ENCODE results near the gene YWHAG. TPM values are rescaled to one million over a fixed set of nuclear protein-coding genes. Genes with fewer than 3 reads are reported as not detected.

Gene YWHAG
- total RNA-seq, 2 donors from 2014 or later, result 104 to 121 TPM

DNA sequence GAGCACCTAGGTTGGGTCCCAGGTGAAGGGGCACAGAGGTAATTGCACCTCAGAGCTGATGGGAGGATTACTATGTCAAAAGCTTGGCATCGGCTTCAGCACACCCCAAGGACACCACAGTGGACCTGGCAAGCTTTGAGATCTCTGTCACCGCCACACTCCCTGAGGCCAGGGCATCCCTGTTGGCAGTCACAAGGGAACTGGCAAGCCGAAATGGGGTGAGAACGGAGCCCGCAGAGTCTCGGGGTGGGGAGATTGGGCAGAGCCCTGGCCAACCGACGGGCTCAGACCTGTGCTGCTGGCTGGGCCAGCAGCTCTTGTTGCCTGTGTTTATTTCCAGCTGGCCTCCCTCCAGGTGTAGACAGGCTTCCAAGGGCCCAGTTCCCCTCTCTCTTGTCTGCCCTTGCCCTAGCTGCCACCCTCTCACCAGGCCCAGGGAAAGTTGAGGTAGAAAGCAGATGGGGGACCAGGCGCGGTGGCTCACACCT lies 53.9 kb downstream of the YWHAG start:
- H3K27ac ChIP-seq, result no peak overlapping the region
- peaks cover 3% of the 10 kb centered on the region for H3K4me1 ChIP-seq
- H3K4me3 ChIP-seq, result no peak overlapping the region
- intact Hi-C loops (cut with DNase I), result no loop called here
- TF ChIP-seq, protein P1, sequence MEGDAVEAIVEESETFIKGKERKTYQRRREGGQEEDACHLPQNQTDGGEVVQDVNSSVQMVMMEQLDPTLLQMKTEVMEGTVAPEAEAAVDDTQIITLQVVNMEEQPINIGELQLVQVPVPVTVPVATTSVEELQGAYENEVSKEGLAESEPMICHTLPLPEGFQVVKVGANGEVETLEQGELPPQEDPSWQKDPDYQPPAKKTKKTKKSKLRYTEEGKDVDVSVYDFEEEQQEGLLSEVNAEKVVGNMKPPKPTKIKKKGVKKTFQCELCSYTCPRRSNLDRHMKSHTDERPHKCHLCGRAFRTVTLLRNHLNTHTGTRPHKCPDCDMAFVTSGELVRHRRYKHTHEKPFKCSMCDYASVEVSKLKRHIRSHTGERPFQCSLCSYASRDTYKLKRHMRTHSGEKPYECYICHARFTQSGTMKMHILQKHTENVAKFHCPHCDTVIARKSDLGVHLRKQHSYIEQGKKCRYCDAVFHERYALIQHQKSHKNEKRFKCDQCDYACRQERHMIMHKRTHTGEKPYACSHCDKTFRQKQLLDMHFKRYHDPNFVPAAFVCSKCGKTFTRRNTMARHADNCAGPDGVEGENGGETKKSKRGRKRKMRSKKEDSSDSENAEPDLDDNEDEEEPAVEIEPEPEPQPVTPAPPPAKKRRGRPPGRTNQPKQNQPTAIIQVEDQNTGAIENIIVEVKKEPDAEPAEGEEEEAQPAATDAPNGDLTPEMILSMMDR (IDR thresholded peaks at IDR 0.05), result no peak
- no peaks in the 10 kb centered on the region for H3K9me3 ChIP-seq
- no peaks in the 10 kb centered on the region for H3K36me3 ChIP-seq
- peak overlapping the region in 1 of 2 donors; percentile 51 for H3K9ac ChIP-seq (ENCODE audit: low read depth in 2 of 2, low read length in 2 of 2)
- no peaks in the 10 kb centered on the region for H3K27me3 ChIP-seq
- peak; percentile 55 for DNase-seq

DNA sequence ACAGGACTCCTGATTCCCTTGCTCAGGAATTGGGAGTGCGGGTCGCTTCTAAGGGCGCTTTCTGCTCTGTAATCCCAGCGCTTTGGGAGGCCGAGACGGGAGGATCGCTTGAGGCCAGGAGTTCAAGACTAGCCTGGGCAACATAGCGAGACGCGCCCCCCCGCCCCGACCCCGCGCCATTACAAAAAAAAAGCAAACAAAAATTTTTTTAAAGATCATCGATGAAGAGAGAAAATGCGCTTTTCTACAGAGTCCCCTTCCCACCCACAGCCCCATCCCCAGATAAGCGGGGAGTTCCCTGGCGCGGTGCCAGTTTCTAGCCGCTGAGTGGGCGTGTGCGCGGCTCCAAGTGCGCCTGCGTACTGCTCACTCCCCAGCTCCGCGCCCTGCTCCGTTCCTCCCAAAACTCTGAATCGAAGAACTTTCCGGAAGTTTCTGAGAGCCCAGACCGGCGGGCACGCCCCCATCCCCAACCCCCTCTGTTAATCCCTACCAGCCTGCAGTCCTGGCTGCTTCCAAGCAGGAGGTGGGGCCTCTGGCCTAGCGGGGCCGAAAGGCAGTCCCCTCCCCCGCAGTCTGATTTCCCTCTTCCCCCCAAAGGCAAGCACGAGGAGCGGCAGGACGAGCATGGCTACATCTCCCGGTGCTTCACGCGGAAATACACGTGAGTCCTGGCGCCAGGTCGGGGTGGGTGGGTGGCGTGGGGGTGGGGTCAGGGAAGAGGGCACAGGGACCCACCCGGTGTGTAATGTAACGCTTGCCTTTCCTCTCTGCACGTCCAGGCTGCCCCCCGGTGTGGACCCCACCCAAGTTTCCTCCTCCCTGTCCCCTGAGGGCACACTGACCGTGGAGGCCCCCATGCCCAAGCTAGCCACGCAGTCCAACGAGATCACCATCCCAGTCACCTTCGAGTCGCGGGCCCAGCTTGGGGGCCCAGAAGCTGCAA lies 55.3 kb downstream of the YWHAG start:
- peak; percentile 92 for DNase-seq
- no peaks in the 10 kb centered on the region for H3K27me3 ChIP-seq
- H3K9ac ChIP-seq (ENCODE audit: low read depth in 2 of 2, low read length in 2 of 2), result peak overlapping the region; percentile 72 to 84
- H3K4me3 ChIP-seq, result peak overlapping the region; percentile 73
- no peaks in the 10 kb centered on the region for H3K36me3 ChIP-seq
- no peaks in the 10 kb centered on the region for H3K9me3 ChIP-seq
- intact Hi-C loops (cut with DNase I), result no loop called here
- TF ChIP-seq, protein P1 (IDR thresholded peaks at IDR 0.05), result no peak
- H3K27ac ChIP-seq, result peak overlapping the region; percentile 98
- H3K4me1 ChIP-seq, result peaks cover 3% of the 10 kb centered on the region

DNA sequence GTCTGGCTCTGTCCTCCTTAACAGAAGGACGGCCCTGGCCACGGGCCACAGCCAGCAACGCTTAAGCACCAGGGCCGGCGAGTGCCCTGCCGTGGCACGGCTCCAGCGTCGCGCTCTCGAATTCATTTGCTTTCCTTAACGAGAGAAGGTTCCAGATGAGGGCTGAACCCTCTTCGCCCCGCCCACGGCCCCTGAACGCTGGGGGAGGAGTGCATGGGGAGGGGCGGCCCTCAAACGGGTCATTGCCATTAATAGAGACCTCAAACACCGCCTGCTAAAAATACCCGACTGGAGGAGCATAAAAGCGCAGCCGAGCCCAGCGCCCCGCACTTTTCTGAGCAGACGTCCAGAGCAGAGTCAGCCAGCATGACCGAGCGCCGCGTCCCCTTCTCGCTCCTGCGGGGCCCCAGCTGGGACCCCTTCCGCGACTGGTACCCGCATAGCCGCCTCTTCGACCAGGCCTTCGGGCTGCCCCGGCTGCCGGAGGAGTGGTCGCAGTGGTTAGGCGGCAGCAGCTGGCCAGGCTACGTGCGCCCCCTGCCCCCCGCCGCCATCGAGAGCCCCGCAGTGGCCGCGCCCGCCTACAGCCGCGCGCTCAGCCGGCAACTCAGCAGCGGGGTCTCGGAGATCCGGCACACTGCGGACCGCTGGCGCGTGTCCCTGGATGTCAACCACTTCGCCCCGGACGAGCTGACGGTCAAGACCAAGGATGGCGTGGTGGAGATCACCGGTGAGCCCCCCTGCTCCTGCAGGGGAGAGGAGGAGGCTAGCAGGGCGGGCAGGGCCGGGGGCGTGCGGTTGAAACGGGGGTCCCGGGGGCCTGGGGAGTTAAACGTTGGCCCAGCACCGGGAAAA lies 56.2 kb downstream of the YWHAG start, which contains the start of gene HSPB1:
TSS of gene HSPB1 (plus strand) at position 327 of the 855 bp plus-strand sequence. CDS start at position 367, 40 bp downstream.
- Histone ChIP-seq H3K4me1 (peaks cover 3% of the 10 kb centered on the region), H3K9me3 (no peaks in the 10 kb centered on the region), H3K4me3 (peak within 1 kb of the TSS; percentile 73), H3K27me3 (no peaks in the 10 kb centered on the region), H3K9ac (ENCODE audit: low read depth in 2 of 2, low read length in 2 of 2) (peak within 1 kb of the TSS; percentile 72 to 84), H3K27ac (peak within 1 kb of the TSS; percentile 98), H3K36me3 (no peaks in the 10 kb centered on the region)
- TF ChIP-seq, protein P1 (IDR thresholded peaks at IDR 0.05), result no peak
- intact Hi-C loops (cut with DNase I), result no loop called here
- DNase-seq, result peak; percentile 96

DNA sequence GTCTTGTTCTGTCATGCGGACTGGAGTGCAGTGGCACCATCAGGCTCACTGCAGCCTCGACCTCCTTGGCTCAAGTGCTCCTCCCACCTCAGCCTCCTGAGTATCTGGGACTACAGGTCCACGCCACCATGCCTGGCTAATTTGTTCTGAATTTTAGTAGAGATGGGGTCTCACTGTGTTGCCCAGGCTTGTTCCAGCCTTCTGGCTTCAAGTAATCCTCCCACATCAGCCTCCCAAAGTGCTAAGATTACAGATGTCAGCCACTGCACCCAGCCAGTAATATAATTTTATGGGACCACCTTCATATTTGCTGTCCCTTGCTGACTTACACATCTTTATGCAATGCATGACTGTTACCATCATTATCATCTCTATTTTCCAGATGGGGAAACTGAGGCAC lies 57.8 kb downstream of the YWHAG start:
- H3K4me3 ChIP-seq, result no peak overlapping the region
- no peaks in the 10 kb centered on the region for H3K27me3 ChIP-seq
- no peaks in the 10 kb centered on the region for H3K9me3 ChIP-seq
- intact Hi-C loops (cut with DNase I), result no loop called here
- no peaks in the 10 kb centered on the region for H3K36me3 ChIP-seq
- DNase-seq, result no peak
- no peak overlapping the region for H3K9ac ChIP-seq (ENCODE audit: low read depth in 2 of 2, low read length in 2 of 2)
- TF ChIP-seq, protein P1 (IDR thresholded peaks at IDR 0.05), result no peak
- peaks cover 11% of the 10 kb centered on the region for H3K4me1 ChIP-seq
- no peak overlapping the region for H3K27ac ChIP-seq

DNA sequence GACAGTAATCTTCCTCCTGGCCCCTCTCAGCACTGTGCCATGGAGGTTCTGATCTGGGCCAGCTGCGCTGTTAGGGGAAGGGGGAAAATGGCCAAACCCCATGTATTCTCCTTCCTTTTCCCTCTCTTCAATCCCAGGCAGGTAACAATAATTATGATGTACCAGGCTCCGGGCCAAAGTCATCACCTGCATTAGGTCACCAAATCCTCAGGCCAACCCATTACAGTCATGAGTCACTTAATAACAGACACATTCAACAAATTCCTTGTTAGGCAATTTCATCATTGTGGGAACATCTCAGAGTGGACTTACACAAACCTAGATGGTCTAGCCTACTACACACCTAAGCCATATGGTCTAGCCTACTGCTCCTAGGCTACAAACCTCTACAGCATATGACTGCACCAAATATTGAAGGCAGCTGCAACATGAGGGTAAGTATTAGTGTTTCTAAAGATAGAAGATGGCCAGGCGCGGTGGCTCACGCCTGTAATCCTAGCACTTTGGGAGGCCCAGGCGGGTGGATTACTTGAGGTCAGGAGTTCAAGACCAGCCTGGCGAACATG lies 58.5 kb downstream of the YWHAG start:
- TF ChIP-seq, protein P1 (IDR thresholded peaks at IDR 0.05), result no peak
- H3K9me3 ChIP-seq, result no peaks in the 10 kb centered on the region
- H3K9ac ChIP-seq (ENCODE audit: low read depth in 2 of 2, low read length in 2 of 2), result no peak overlapping the region
- peak; percentile 67 for DNase-seq
- no peak overlapping the region for H3K27ac ChIP-seq
- H3K4me3 ChIP-seq, result no peak overlapping the region
- intact Hi-C loops (cut with DNase I), result no loop called here
- peaks cover 13% of the 10 kb centered on the region for H3K4me1 ChIP-seq
- no peaks in the 10 kb centered on the region for H3K27me3 ChIP-seq
- H3K36me3 ChIP-seq, result no peaks in the 10 kb centered on the region

All from colonic mucosa (tissue), 4 donors.